Loucy (cell line): ENCODE data around the gene PIAS1.

Experiments used
- EZH2phosphoT487 ChIP-seq: fragments of 200-600 bp; IDR thresholded peaks from 2 replicates; pipeline ENCODE4 v1.6.1; 2018; ENCODE audit warnings: antibody characterized with exemption, mild to moderate bottlenecking, moderate library complexity, borderline replicate concordance
- TF ChIP-seq, protein P1 (sequence below): fragments of 200-600 bp; sonication (generic); conservative IDR thresholded peaks from 2 replicates; pipeline ENCODE4 v1.5.1; 2014; ENCODE audit warnings: mild to moderate bottlenecking, antibody characterized with exemption, low read length

DNA sequence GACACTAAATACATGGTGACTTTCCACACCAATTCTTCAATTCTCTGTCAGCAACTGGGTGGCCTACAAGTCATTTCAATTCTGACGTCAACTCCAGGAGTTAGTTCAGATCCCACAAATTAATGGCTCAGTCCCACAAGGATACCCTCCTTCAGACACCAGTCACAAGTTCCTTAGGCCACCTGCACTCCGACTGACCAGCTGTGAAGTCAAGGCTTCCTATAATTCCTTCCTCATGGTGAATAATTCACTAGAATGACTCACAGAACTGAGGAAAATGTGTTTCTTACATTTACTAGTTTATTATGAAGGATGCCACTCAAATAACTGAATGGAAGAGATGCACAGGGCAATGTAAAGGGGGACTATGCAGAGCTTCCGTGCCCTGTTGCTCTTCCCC, 6.3 kb upstream of the PIAS1 start:
- TF ChIP-seq, protein P1, sequence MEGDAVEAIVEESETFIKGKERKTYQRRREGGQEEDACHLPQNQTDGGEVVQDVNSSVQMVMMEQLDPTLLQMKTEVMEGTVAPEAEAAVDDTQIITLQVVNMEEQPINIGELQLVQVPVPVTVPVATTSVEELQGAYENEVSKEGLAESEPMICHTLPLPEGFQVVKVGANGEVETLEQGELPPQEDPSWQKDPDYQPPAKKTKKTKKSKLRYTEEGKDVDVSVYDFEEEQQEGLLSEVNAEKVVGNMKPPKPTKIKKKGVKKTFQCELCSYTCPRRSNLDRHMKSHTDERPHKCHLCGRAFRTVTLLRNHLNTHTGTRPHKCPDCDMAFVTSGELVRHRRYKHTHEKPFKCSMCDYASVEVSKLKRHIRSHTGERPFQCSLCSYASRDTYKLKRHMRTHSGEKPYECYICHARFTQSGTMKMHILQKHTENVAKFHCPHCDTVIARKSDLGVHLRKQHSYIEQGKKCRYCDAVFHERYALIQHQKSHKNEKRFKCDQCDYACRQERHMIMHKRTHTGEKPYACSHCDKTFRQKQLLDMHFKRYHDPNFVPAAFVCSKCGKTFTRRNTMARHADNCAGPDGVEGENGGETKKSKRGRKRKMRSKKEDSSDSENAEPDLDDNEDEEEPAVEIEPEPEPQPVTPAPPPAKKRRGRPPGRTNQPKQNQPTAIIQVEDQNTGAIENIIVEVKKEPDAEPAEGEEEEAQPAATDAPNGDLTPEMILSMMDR = no peak
- TF ChIP-seq EZH2phosphoT487 = no peak
